ENCODE measurements around the gene SCTR. TPM values are rescaled to one million over a fixed set of nuclear protein-coding genes. Genes with fewer than 3 reads are reported as not detected.

The SCTR gene
- total and polyA plus RNA-seq, 2 of the 13 experiments (the other 11 are each of a cell fraction or from before 2014, with no cell fraction given) = not detected

DNA sequence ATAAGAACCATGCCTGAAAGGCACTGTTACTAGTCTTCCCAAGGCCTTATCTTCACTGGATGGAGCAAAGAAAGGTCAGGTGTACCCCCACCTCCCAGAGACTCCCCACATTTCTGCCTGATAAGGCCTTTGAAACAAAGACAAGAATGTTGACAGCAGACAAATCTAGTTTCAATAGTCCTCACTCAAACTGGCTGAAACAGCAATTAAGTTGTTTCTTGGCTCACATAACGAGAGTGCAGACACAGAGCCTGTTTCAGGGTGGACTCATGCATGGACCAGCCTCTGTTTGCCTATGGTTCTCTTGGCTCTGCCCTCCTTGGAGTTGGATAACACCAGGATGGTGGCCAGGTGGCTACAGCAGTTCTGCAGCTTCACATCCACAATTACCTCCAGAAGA is 12.4 kb upstream of the SCTR start (continued):
- TF ChIP-seq, protein P1, sequence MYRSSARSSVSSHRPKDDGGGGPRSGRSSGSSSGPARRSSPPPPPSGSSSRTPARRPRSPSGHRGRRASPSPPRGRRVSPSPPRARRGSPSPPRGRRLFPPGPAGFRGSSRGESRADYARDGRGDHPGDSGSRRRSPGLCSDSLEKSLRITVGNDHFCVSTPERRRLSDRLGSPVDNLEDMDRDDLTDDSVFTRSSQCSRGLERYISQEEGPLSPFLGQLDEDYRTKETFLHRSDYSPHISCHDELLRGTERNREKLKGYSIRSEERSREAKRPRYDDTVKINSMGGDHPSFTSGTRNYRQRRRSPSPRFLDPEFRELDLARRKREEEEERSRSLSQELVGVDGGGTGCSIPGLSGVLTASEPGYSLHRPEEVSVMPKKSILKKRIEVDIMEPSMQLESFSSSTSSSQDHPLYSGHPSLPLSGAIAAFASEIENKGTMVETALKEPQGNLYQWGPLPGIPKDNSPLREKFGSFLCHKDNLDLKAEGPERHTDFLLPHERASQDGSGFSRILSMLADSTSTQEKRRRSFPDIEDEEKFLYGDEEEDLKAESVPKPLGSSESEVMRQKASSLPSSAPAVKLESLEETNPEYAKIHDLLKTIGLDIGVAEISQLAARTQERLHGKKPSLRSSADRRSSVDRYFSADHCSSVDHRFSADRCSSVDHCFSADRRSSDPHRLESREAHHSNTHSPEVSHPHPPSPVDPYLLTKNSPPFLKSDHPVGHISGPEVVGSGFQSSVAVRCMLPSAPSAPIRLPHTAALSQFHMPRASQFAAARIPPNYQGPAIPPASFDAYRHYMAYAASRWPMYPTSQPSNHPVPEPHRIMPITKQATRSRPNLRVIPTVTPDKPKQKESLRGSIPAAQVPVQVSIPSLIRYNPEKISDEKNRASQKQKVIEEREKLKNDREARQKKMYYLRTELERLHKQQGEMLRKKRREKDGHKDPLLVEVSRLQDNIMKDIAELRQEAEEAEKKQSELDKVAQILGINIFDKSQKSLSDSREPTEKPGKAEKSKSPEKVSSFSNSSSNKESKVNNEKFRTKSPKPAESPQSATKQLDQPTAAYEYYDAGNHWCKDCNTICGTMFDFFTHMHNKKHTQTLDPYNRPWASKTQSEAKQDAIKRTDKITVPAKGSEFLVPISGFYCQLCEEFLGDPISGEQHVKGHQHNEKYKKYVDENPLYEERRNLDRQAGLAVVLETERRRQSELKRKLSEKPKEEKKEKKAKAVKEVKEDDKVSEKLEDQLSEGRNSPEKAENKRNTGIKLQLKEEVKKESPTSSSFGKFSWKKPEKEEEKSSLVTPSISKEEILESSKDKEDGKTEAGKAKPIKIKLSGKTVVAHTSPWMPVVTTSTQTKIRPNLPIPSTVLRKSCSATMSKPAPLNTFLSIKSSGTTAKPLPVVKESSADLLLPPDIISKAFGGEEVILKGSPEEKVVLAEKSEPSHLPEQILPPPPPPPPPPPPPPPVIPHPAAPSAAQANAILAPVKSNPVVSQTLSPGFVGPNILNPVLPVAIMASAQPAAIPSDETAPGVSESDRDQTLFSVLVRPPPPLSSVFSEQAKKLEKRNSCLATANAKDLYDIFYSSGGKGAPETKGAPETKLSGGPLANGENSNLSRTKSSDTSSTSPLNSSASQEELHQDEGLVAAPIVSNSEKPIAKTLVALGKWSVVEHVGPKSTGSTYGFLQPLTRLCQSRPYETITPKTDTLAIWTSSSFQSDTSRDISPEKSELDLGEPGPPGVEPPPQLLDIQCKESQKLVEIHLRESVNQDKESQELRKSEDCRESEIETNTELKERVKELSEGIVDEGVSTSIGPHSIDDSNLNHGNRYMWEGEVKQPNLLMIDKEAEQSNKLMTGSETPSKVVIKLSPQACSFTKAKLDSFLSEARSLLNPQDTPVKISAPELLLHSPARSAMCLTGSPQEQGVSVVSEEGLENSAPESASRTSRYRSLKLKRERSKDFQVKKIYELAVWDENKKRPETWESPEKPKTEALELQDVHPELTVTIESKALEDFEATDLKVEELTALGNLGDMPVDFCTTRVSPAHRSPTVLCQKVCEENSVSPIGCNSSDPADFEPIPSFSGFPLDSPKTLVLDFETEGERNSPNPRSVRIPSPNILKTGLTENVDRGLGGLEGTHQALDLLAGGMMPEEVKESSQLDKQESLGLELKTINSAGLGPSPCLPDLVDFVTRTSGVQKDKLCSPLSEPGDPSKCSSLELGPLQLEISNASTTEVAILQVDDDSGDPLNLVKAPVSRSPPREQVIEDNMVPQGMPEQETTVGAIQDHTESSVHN (CRISPR knock-in tag; IDR thresholded peaks at IDR 0.05) = no peak
- TF ChIP-seq AHR (CRISPR knock-in tag; IDR thresholded peaks at IDR 0.05) (no peak), PAWR (CRISPR knock-in tag; IDR thresholded peaks at IDR 0.05; ENCODE audit: borderline replicate concordance) (no peak), ZSCAN20 (CRISPR knock-in tag; IDR thresholded peaks at IDR 0.05; ENCODE audit: borderline replicate concordance) (no peak), ZNF660 (CRISPR knock-in tag; IDR thresholded peaks at IDR 0.05; ENCODE audit: borderline replicate concordance, low read depth) (no peak), GPN1 (CRISPR knock-in tag; IDR thresholded peaks at IDR 0.05; ENCODE audit: borderline replicate concordance) (no peak), SP5 (CRISPR knock-in tag; IDR thresholded peaks at IDR 0.05; ENCODE audit: borderline replicate concordance, low read depth) (no peak)
